Activated naive CD4-positive, alpha-beta T cell treated with Interleukin-2 at 50 U/mL for 16 hours (primary cell): ENCODE measurements around the gene CALML5.

Experiments used
- DNase-seq: peaks from one replicate; pipeline ENCODE4 v3.0.0-alpha.2; 2020

CALML5 gene

GRCh38 chr10:5499493-5500140 lies at the start of gene CALML5:
Gene CALML5, minus strand, starts transcription at chr10:5499570. Its CDS starts 132 bp downstream, at chr10:5499438.
- no peak for DNase-seq

GRCh38 chr10:5547931-5548660 lies 48.7 kb upstream of the CALML5 start:
- no peak for DNase-seq

GRCh38 chr10:5547681-5547930 lies 48.2 kb upstream of the CALML5 start:
- DNase-seq: no peak

GRCh38 chr10:5546891-5547680 lies 47.7 kb upstream of the CALML5 start:
- no peak for DNase-seq

GRCh38 chr10:5545778-5546710 lies 46.7 kb upstream of the CALML5 start:
- no peak for DNase-seq

- no peak for DNase-seq
Measured at GRCh38 chr10:5545426-5545777, 46.0 kb upstream of the CALML5 start.

- DNase-seq: no peak
Measured at GRCh38 chr10:5545011-5545410, 45.6 kb upstream of the CALML5 start.

GRCh38 chr10:5544216-5544805 lies 44.9 kb upstream of the CALML5 start:
- no peak for DNase-seq

- no peak for DNase-seq
Measured at GRCh38 chr10:5543623-5544022, 44.3 kb upstream of the CALML5 start.

- DNase-seq: no peak
Measured at GRCh38 chr10:5542100-5542499, 42.7 kb upstream of the CALML5 start.

GRCh38 chr10:5540891-5541290 lies 41.5 kb upstream of the CALML5 start:
- no peak for DNase-seq

GRCh38 chr10:5540080-5540479 lies 40.7 kb upstream of the CALML5 start:
- DNase-seq: no peak

GRCh38 chr10:5538892-5539651 lies 39.7 kb upstream of the CALML5 start:
- DNase-seq: no peak

- no peak for DNase-seq
Measured at GRCh38 chr10:5538446-5538845, 39.1 kb upstream of the CALML5 start.

- no peak for DNase-seq
Measured at GRCh38 chr10:5537684-5538083, 38.3 kb upstream of the CALML5 start.

GRCh38 chr10:5536486-5537081 lies 37.2 kb upstream of the CALML5 start:
- DNase-seq: no peak

- DNase-seq: no peak
Measured at GRCh38 chr10:5534880-5535856, 35.8 kb upstream of the CALML5 start.

- DNase-seq: no peak
Measured at GRCh38 chr10:5534051-5534821, 34.9 kb upstream of the CALML5 start.

GRCh38 chr10:5533098-5533731 lies 33.8 kb upstream of the CALML5 start:
- DNase-seq: no peak
